IMR-90 (cell line): Measurements from ENCODE around the gene KIF1B. TPM values are rescaled to one million over a fixed set of nuclear protein-coding genes. Genes with fewer than 3 reads are reported as not detected.
A peak's percentile ranks its signal among the peaks of the same experiment; 100 is the strongest.

Source experiments
- ATAC-seq: fragments of 200-7000 bp; cut with Tn5 transposase; 2 replicates; pipeline ENCODE4 v1.9.1; 2020; ENCODE audit warnings: low read depth, mild to moderate bottlenecking, moderate library complexity
- BruUV-seq: library from RNA; stranded (reverse); fragments of 400-500 nt; replicated peaks from 2 replicates; lab custom pipeline; 2021; lab: Mats Ljungman, UMichigan
- CTCF ChIA-PET: fragments of 300-600 bp; formaldehyde crosslinking; extraction: SDS; loops from one replicate; lab custom pipeline; 2021; ENCODE audit warnings: antibody characterized with exemption; lab: Yijun Ruan, JAX
- POLR2A ChIA-PET: fragments of 300-600 bp; sonication (Branson Sonifier 250); formaldehyde crosslinking; loops from one replicate; lab custom pipeline; 2022; ENCODE audit warnings: antibody characterized with exemption; ENCODE audit not compliant: unreplicated experiment; lab: Charles Lee
- DNase-seq: peaks from one replicate; pipeline ENCODE4 v3.0.0; 2013
- H2AFZ ChIP-seq: replicated peaks from 2 replicates; pipeline ENCODE3; 2013; ENCODE audit warnings: low read length, mild to moderate bottlenecking; ENCODE audit not compliant: poor library complexity
- H2AK5ac ChIP-seq: 2 replicates; pipeline ENCODE4 v1.6.1; 2013; ENCODE audit warnings: low read depth, low read length, inconsistent platforms
- H2AK9ac ChIP-seq: replicated peaks from 2 replicates; pipeline ENCODE3; 2013; ENCODE audit warnings: mild to moderate bottlenecking, low read depth, low read length, moderate library complexity; ENCODE audit not compliant: poor library complexity
- H2BK120ac ChIP-seq: 2 replicates; pipeline ENCODE4 v1.6.1; 2013; ENCODE audit warnings: low read depth, low read length, inconsistent platforms
- H2BK15ac ChIP-seq: 3 replicates; pipeline ENCODE4 v1.6.1; 2013; ENCODE audit warnings: low read depth, low read length, inconsistent platforms
- H2BK20ac ChIP-seq: 2 replicates; pipeline ENCODE4 v1.6.1; 2013; ENCODE audit warnings: low read depth, mild to moderate bottlenecking, inconsistent platforms, low read length, moderate library complexity
- H2BK5ac ChIP-seq: 2 replicates; pipeline ENCODE4 v1.6.1; 2013; ENCODE audit warnings: mild to moderate bottlenecking, low read depth, low read length, inconsistent platforms; ENCODE audit not compliant: poor library complexity, severe bottlenecking
- H3K14ac ChIP-seq: replicated peaks from 2 replicates; pipeline ENCODE4 v1.6.1; 2013; ENCODE audit warnings: low read depth, low read length, inconsistent platforms
- H3K18ac ChIP-seq: 2 replicates; pipeline ENCODE4 v1.6.1; 2013; ENCODE audit warnings: low read depth, low read length, control low read depth
- H3K23ac ChIP-seq: 2 replicates; pipeline ENCODE4 v1.6.1; 2013; ENCODE audit warnings: low read depth, low read length, inconsistent platforms
- H3K27ac ChIP-seq: 2 replicates; pipeline ENCODE4 v1.5.1; 2013; ENCODE audit warnings: mild to moderate bottlenecking, control low read depth, low read length; ENCODE audit not compliant: insufficient read depth
- H3K27me3 ChIP-seq: 2 replicates; pipeline ENCODE4 v1.6.1; 2013; ENCODE audit warnings: low read length; ENCODE audit not compliant: control insufficient read depth, insufficient read depth
- H3K36me3 ChIP-seq: 2 replicates; pipeline ENCODE4 v1.6.1; 2013; ENCODE audit warnings: low read length, mixed read lengths; ENCODE audit not compliant: control insufficient read depth, insufficient read depth
- H3K4ac ChIP-seq: 2 replicates; pipeline ENCODE4 v1.6.1; 2013; ENCODE audit warnings: low read depth, low read length, inconsistent platforms
- H3K4me1 ChIP-seq: 2 replicates; pipeline ENCODE4 v1.6.1; 2013; ENCODE audit warnings: low read length, mixed read lengths; ENCODE audit not compliant: control insufficient read depth, insufficient read depth
- H3K4me2 ChIP-seq: 2 replicates; pipeline ENCODE4 v1.6.1; 2013; ENCODE audit warnings: low read depth, mild to moderate bottlenecking, control low read depth, low read length, moderate library complexity
- H3K4me3 ChIP-seq: 2 replicates; pipeline ENCODE4 v1.5.1; 2013; ENCODE audit warnings: low read depth, mild to moderate bottlenecking, control low read depth, low read length, moderate library complexity; ENCODE audit not compliant: insufficient read depth
- H3K56ac ChIP-seq: 2 replicates; pipeline ENCODE4 v1.6.1; 2013; ENCODE audit warnings: low read length, inconsistent platforms; ENCODE audit not compliant: insufficient read depth; ENCODE audit errors: extremely low read depth
- H3K79me1 ChIP-seq, 2 experiments: 2 replicates each; pipeline ENCODE4 v1.6.1; 2013; ENCODE audit warnings: low read length in 2 of 2, inconsistent platforms in 1 of 2, low read depth in 1 of 2
- H3K9ac ChIP-seq: 2 replicates; pipeline ENCODE4 v1.6.1; 2013; ENCODE audit warnings: low read depth, low read length, control low read depth
- H3K9me1 ChIP-seq: 2 replicates; pipeline ENCODE4 v1.6.1; 2013; ENCODE audit warnings: low read length, inconsistent platforms; ENCODE audit not compliant: insufficient read depth
- H3K9me3 ChIP-seq: 2 replicates; pipeline ENCODE4 v1.6.1; 2013; ENCODE audit warnings: low read length; ENCODE audit not compliant: control insufficient read depth, insufficient read depth
- H4K20me1 ChIP-seq: 2 replicates; pipeline ENCODE4 v1.6.1; 2013; ENCODE audit warnings: low read length, inconsistent platforms; ENCODE audit not compliant: insufficient read depth
- H4K5ac ChIP-seq: 2 replicates; pipeline ENCODE4 v1.6.1; 2013; ENCODE audit warnings: mild to moderate bottlenecking, low read depth, low read length, control low read depth
- H4K8ac ChIP-seq, 2 experiments: 2 replicates each; pipeline ENCODE4 v1.6.1; 2013; ENCODE audit warnings: low read depth in 2 of 2, low read length in 2 of 2, control low read depth in 1 of 2, inconsistent platforms in 1 of 2
- H4K91ac ChIP-seq: 2 replicates; pipeline ENCODE4 v1.6.1; 2013; ENCODE audit warnings: low read depth, low read length, inconsistent platforms; ENCODE audit not compliant: insufficient read depth
- CEBPB ChIP-seq: IDR thresholded peaks from 2 replicates; pipeline ENCODE4 v1.6.1; 2012; ENCODE audit warnings: low read depth, low read length, improper control_type of control experiment
- CHD1 ChIP-seq: IDR thresholded peaks from 2 replicates; pipeline ENCODE4 v1.6.1; 2012; ENCODE audit warnings: low read depth, low read length, improper control_type of control experiment
- MAFK ChIP-seq: IDR thresholded peaks from 2 replicates; pipeline ENCODE4 v1.6.1; 2012; ENCODE audit warnings: low read depth, low read length, improper control_type of control experiment
- RAD21 ChIP-seq: IDR thresholded peaks from 2 replicates; pipeline ENCODE4 v1.6.1; 2012; ENCODE audit warnings: low read length, improper control_type of control experiment
- RFX5 ChIP-seq: IDR thresholded peaks from 2 replicates; pipeline ENCODE4 v1.8.0; 2012; ENCODE audit warnings: low read depth, mild to moderate bottlenecking, low read length, moderate library complexity
- WGBS, 2 experiments: methylation state at CpG; one replicate each; pipeline versions ENCODE4 v1.1.5 to v1.1.7; 2013; ENCODE audit warnings: missing lambda C conversion rate in 2 of 2; ENCODE audit not compliant: insufficient read length in 1 of 2; ENCODE audit errors: extremely low coverage in 2 of 2; 5-methylcytosine and 5-hydroxymethylcytosine counted together
- dilution Hi-C: fragments of 300-500 bp; cut with HindIII; formaldehyde crosslinking; loops from one replicate; pipeline ENCODE4 v1.14.3; 2018; ENCODE audit warnings: low sequenced_read_pairs; ENCODE audit not compliant: unreplicated experiment
- in situ Hi-C: fragments of 300-500 bp; cut with MboI; formaldehyde crosslinking; loops from 3 replicates; pipeline ENCODE4 v1.14.3; 2019; ENCODE audit warnings: low sequenced_read_pairs, inconsistent platforms, mixed read lengths
- intact Hi-C: fragments of 100-400 bp; cut with micrococcal nuclease; formaldehyde crosslinking; loops from 2 replicates; pipeline ENCODE4 v1.10.0; 2022
- polyA plus RNA-seq, 3 experiments: library from polyadenylated mRNA; depleted of rRNA; stranded (reverse); fragments of >200 nt; gene quantifications; 2 replicates each; pipeline ENCODE4 v1.2.3, GENCODE V29; 2012; ENCODE audit warnings: low replicate concordance in 1 of 3
- total RNA-seq: library from RNA; depleted of rRNA; stranded (reverse); fragments of >200 nt; gene quantifications from 2 replicates; pipeline ENCODE4 v1.2.3, GENCODE V29; 2012
- TF ChIP-seq, protein P1 (sequence below): conservative IDR thresholded peaks from 2 replicates; pipeline ENCODE4 v1.5.1; 2012; ENCODE audit warnings: mild to moderate bottlenecking, low read depth, low read length, improper control_type of control experiment
- TF ChIP-seq, protein P2 (sequence below): fragments of 150-350 bp; IDR thresholded peaks from 2 replicates; pipeline ENCODE4 v1.6.1; 2016; ENCODE audit warnings: low read depth, mild to moderate bottlenecking, low read length, moderate library complexity, borderline replicate concordance

KIF1B gene
- total and polyA plus RNA-seq, 2 of the 4 experiments (the other 2 are of a cell fraction): 13.0 to 21.1 TPM

DNA sequence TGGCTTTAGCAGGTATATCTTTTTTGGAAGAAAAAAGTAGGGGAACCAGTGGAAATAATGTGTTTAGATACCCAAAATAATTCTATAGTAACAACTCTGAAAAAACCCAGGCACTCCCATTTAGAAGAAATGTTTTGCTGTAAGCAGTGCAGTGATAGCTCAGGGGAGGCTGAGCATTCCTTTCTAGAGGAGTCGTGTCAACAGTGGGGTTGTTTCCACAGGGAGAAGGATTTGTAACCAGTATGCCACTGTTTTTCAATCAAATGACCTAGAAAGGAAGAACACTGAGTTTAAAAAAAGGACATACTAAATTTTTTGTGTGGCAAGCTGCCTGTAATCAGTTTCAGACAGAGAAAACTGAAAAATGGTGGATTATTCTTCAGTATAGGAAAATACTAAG, 190.9 kb downstream of the KIF1B start:
- no TSS peak for BruUV-seq
- Histone ChIP-seq H2BK15ac (no peak overlapping the region), H3K9me1 (peaks cover 13% of the 10 kb centered on the region; the same call in 1 of the 2 replicates), H2BK5ac (no peak overlapping the region), H2AK5ac (no peak overlapping the region), H3K79me1 (peaks cover 16 to 31% of the 10 kb centered on the region in 2 experiments), H3K36me3 (peaks cover 23% of the 10 kb centered on the region), H3K27ac (peak overlapping the region; percentile 63; the same call in 1 of the 2 replicates), H4K5ac (no peak overlapping the region), H4K20me1 (peaks cover 29% of the 10 kb centered on the region; the same call in 1 of the 2 replicates), H3K18ac (no peak overlapping the region), H3K9ac (no peak overlapping the region), H2AFZ (no peak overlapping the region), H4K8ac (no peak overlapping the region), H2AK9ac (no peak overlapping the region), H3K4ac (no peak overlapping the region), H3K56ac (no peak overlapping the region), H3K4me3 (no peak overlapping the region), H2BK120ac (no peak overlapping the region), H3K4me2 (peak overlapping the region; percentile 39), H2BK20ac (no peak overlapping the region), H4K91ac (no peak overlapping the region), H3K23ac (no peak overlapping the region), H3K4me1 (peaks cover 6% of the 10 kb centered on the region), H3K14ac (no peak overlapping the region), H3K27me3 (no peaks in the 10 kb centered on the region), H3K9me3 (no peaks in the 10 kb centered on the region)
- intact Hi-C loops: no loop called here
- no peak for ATAC-seq
- in situ Hi-C loops: no loop called here
- dilution Hi-C loops: no loop called here
- DNase-seq: peak; percentile 76
- no CpG with 5 or more reads among the region's 1 CpG for WGBS, 2 experiments
- ChIA-PET POLR2A (no interaction called here), CTCF (interaction anchor here (0.6 kb wide), 1 partner anchor 207 kb away, joined by 4 read pairs; no protein-coding TSS in a partner anchor)
- no peak for TF ChIP-seq CEBPB
- TF ChIP-seq, protein P1, sequence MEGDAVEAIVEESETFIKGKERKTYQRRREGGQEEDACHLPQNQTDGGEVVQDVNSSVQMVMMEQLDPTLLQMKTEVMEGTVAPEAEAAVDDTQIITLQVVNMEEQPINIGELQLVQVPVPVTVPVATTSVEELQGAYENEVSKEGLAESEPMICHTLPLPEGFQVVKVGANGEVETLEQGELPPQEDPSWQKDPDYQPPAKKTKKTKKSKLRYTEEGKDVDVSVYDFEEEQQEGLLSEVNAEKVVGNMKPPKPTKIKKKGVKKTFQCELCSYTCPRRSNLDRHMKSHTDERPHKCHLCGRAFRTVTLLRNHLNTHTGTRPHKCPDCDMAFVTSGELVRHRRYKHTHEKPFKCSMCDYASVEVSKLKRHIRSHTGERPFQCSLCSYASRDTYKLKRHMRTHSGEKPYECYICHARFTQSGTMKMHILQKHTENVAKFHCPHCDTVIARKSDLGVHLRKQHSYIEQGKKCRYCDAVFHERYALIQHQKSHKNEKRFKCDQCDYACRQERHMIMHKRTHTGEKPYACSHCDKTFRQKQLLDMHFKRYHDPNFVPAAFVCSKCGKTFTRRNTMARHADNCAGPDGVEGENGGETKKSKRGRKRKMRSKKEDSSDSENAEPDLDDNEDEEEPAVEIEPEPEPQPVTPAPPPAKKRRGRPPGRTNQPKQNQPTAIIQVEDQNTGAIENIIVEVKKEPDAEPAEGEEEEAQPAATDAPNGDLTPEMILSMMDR: no peak
- TF ChIP-seq, protein P2, sequence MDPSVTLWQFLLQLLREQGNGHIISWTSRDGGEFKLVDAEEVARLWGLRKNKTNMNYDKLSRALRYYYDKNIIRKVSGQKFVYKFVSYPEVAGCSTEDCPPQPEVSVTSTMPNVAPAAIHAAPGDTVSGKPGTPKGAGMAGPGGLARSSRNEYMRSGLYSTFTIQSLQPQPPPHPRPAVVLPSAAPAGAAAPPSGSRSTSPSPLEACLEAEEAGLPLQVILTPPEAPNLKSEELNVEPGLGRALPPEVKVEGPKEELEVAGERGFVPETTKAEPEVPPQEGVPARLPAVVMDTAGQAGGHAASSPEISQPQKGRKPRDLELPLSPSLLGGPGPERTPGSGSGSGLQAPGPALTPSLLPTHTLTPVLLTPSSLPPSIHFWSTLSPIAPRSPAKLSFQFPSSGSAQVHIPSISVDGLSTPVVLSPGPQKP: no peak
- no peak for TF ChIP-seq CHD1
- TF ChIP-seq RFX5: no peak
- TF ChIP-seq RAD21: peak; percentile 5; the same call in 1 of the 2 replicates
- TF ChIP-seq MAFK: no peak
